WTC11 (cell line): Measurements from ENCODE around the gene TIMM44. TPM values are rescaled to one million over a fixed set of nuclear protein-coding genes. Genes with fewer than 3 reads are reported as not detected.

Experiments used
- ATAC-seq: fragments of 200-7000 bp; cut with Tn5 transposase; 2 replicates; pipeline ENCODE4 v1.10.0; 2021; ENCODE audit warnings: mild to moderate bottlenecking, moderate library complexity
- CTCF ChIA-PET: fragments of 300-600 bp; sonication (Branson Sonifier 250); formaldehyde crosslinking; loops from one replicate; lab custom pipeline; 2021; ENCODE audit warnings: antibody characterized with exemption; lab: Charles Lee
- POLR2A ChIA-PET: fragments of 350-600 bp; sonication (Branson Sonifier 250); formaldehyde crosslinking; loops from one replicate; lab custom pipeline; 2021; ENCODE audit warnings: antibody characterized with exemption; lab: Charles Lee
- DNase-seq: peaks from one replicate; pipeline ENCODE4 v3.0.0; 2021; ENCODE audit warnings: low spot score
- H3K27ac Mint-ChIP-seq: 2 replicates; pipeline ENCODE4 v1.8.0; 2021; ENCODE audit warnings: mixed read lengths
- H3K27me3 Mint-ChIP-seq: 2 replicates; pipeline ENCODE4 v1.8.0; 2021; ENCODE audit warnings: low read depth, mild to moderate bottlenecking, moderate library complexity, mixed read lengths
- H3K36me3 Mint-ChIP-seq: 2 replicates; pipeline ENCODE4 v1.8.0; 2021; ENCODE audit warnings: mixed read lengths
- H3K4me1 Mint-ChIP-seq: 2 replicates; pipeline ENCODE4 v1.8.0; 2022; ENCODE audit warnings: mixed read lengths
- H3K4me3 Mint-ChIP-seq: 2 replicates; pipeline ENCODE4 v1.8.0; 2021; ENCODE audit warnings: mild to moderate bottlenecking, moderate library complexity, mixed read lengths
- H3K9me3 Mint-ChIP-seq: 2 replicates; pipeline ENCODE4 v1.8.0; 2021; ENCODE audit warnings: mixed read lengths
- ATF3 ChIP-seq: sonication (generic); formaldehyde crosslinking; conservative IDR thresholded peaks from 2 replicates; pipeline ENCODE4 v1.8.1; 2022; ENCODE audit warnings: mild to moderate bottlenecking, missing genetic modification reagents
- CTCF ChIP-seq: fragments of 200-600 bp; IDR thresholded peaks from 2 replicates; pipeline ENCODE4 v1.8.0; 2022; ENCODE audit warnings: antibody characterized with exemption
- EMX1 ChIP-seq: fragments of 250-450 bp; sonication (Bioruptor Pico); IDR thresholded peaks from 2 replicates; pipeline ENCODE4 v1.8.0; 2021; ENCODE audit warnings: mild to moderate bottlenecking
- ESRRA ChIP-seq: sonication (generic); formaldehyde crosslinking; IDR thresholded peaks from 2 replicates; pipeline ENCODE4 v1.8.1; 2022; ENCODE audit warnings: mild to moderate bottlenecking, missing genetic modification reagents, borderline replicate concordance
- ETV6 ChIP-seq: sonication (generic); formaldehyde crosslinking; IDR thresholded peaks from 2 replicates; pipeline ENCODE4 v1.8.1; 2022; ENCODE audit warnings: mild to moderate bottlenecking, missing genetic modification reagents
- FOXJ3 ChIP-seq: sonication (generic); formaldehyde crosslinking; IDR thresholded peaks from 2 replicates; pipeline ENCODE4 v1.9.0; 2021; ENCODE audit warnings: missing genetic modification reagents, mild to moderate bottlenecking, borderline replicate concordance
- IRF1 ChIP-seq: sonication (generic); formaldehyde crosslinking; IDR thresholded peaks from 2 replicates; pipeline ENCODE4 v1.8.0; 2023; ENCODE audit warnings: missing genetic modification reagents
- PREB ChIP-seq: sonication (generic); formaldehyde crosslinking; IDR thresholded peaks from 2 replicates; pipeline ENCODE4 v1.8.1; 2022; ENCODE audit warnings: mild to moderate bottlenecking, missing genetic modification reagents, moderate library complexity, borderline replicate concordance
- TCF7 ChIP-seq: sonication (generic); formaldehyde crosslinking; IDR thresholded peaks from 2 replicates; pipeline ENCODE4 v1.8.0; 2022; ENCODE audit warnings: mild to moderate bottlenecking, low read depth, missing genetic modification reagents, moderate library complexity
- ZMAT4 ChIP-seq: fragments of 250-450 bp; sonication (Bioruptor Pico); IDR thresholded peaks from 2 replicates; pipeline ENCODE4 v1.9.0; 2021; ENCODE audit warnings: mild to moderate bottlenecking
- ZNF138 ChIP-seq: sonication (generic); formaldehyde crosslinking; conservative IDR thresholded peaks from 2 replicates; pipeline ENCODE4 v1.8.1; 2022; ENCODE audit warnings: mild to moderate bottlenecking, moderate library complexity, missing genetic modification reagents
- ZNF232 ChIP-seq: sonication (generic); formaldehyde crosslinking; IDR thresholded peaks from 2 replicates; pipeline ENCODE4 v1.8.0; 2022; ENCODE audit warnings: mild to moderate bottlenecking, missing genetic modification reagents
- ZNF263 ChIP-seq: sonication (generic); formaldehyde crosslinking; IDR thresholded peaks from 2 replicates; pipeline ENCODE4 v1.8.1; 2022; ENCODE audit warnings: low read depth, mild to moderate bottlenecking, moderate library complexity, missing genetic modification reagents
- ZNF416 ChIP-seq: fragments of 250-450 bp; sonication (Bioruptor Pico); IDR thresholded peaks from 2 replicates; pipeline ENCODE4 v1.9.0; 2021; ENCODE audit warnings: mild to moderate bottlenecking, inconsistent platforms
- ZNF671 ChIP-seq: fragments of 250-450 bp; sonication (Bioruptor Pico); IDR thresholded peaks from 2 replicates; pipeline ENCODE4 v1.8.0; 2021; ENCODE audit warnings: mild to moderate bottlenecking
- total RNA-seq: library from RNA; stranded (reverse); gene quantifications from 3 replicates; pipeline ENCODE4 v1.2.3, GENCODE V29; 2021
- TF ChIP-seq, protein P1 (sequence below): sonication (generic); formaldehyde crosslinking; IDR thresholded peaks from 2 replicates; pipeline ENCODE4 v1.8.1; 2023; ENCODE audit warnings: mild to moderate bottlenecking, missing genetic modification reagents, moderate library complexity
- TF ChIP-seq, protein P2 (sequence below): sonication (generic); formaldehyde crosslinking; IDR thresholded peaks from 2 replicates; pipeline ENCODE4 v1.8.0; 2023; ENCODE audit warnings: missing genetic modification reagents, mild to moderate bottlenecking, borderline replicate concordance
- TF ChIP-seq, protein P3 (sequence below): sonication (generic); formaldehyde crosslinking; IDR thresholded peaks from 2 replicates; pipeline ENCODE4 v1.8.1; 2023; ENCODE audit warnings: mild to moderate bottlenecking, missing genetic modification reagents, moderate library complexity

TIMM44 gene
- total RNA-seq, 1 experiment from 2014 or later, result 129 TPM

- TF ChIP-seq ATF3 (CRISPR knock-in tag) (no peak), CTCF (no peak), ZNF263 (no peak), ZNF138 (no peak), ZNF232 (CRISPR knock-in tag) (0 out of 2 replicates have a peak, but pooled peaks have one; percentile 17), ZNF416 (CRISPR knock-in tag) (peak; percentile 85), FOXJ3 (CRISPR knock-in tag) (no peak), ZNF671 (CRISPR knock-in tag) (peak; percentile 71; the same call in 1 of the 2 replicates), EMX1 (CRISPR knock-in tag) (0 out of 2 replicates have a peak, but pooled peaks have one; percentile 63)
- TF ChIP-seq, protein P1, sequence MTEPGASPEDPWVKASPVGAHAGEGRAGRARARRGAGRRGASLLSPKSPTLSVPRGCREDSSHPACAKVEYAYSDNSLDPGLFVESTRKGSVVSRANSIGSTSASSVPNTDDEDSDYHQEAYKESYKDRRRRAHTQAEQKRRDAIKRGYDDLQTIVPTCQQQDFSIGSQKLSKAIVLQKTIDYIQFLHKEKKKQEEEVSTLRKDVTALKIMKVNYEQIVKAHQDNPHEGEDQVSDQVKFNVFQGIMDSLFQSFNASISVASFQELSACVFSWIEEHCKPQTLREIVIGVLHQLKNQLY (CRISPR knock-in tag), result 0 out of 2 replicates have a peak, but pooled peaks have one; percentile 41
- TF ChIP-seq, protein P2, sequence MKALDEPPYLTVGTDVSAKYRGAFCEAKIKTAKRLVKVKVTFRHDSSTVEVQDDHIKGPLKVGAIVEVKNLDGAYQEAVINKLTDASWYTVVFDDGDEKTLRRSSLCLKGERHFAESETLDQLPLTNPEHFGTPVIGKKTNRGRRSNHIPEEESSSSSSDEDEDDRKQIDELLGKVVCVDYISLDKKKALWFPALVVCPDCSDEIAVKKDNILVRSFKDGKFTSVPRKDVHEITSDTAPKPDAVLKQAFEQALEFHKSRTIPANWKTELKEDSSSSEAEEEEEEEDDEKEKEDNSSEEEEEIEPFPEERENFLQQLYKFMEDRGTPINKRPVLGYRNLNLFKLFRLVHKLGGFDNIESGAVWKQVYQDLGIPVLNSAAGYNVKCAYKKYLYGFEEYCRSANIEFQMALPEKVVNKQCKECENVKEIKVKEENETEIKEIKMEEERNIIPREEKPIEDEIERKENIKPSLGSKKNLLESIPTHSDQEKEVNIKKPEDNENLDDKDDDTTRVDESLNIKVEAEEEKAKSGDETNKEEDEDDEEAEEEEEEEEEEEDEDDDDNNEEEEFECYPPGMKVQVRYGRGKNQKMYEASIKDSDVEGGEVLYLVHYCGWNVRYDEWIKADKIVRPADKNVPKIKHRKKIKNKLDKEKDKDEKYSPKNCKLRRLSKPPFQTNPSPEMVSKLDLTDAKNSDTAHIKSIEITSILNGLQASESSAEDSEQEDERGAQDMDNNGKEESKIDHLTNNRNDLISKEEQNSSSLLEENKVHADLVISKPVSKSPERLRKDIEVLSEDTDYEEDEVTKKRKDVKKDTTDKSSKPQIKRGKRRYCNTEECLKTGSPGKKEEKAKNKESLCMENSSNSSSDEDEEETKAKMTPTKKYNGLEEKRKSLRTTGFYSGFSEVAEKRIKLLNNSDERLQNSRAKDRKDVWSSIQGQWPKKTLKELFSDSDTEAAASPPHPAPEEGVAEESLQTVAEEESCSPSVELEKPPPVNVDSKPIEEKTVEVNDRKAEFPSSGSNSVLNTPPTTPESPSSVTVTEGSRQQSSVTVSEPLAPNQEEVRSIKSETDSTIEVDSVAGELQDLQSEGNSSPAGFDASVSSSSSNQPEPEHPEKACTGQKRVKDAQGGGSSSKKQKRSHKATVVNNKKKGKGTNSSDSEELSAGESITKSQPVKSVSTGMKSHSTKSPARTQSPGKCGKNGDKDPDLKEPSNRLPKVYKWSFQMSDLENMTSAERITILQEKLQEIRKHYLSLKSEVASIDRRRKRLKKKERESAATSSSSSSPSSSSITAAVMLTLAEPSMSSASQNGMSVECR (CRISPR knock-in tag), result no peak
Observed at GRCh38 chr19:7926021-7926726, 17.3 kb downstream of the TIMM44 start, which contains the start of gene CTXN1 (continued).

- no peaks in the 10 kb centered on the region for H3K36me3 Mint-ChIP-seq
- DNase-seq (peak; percentile 97), ATAC-seq (peak; percentile 36)
- H3K4me3 Mint-ChIP-seq, result peak overlapping the region; percentile 79
- ChIA-PET POLR2A (no interaction called here), CTCF (no interaction called here)
- no peak overlapping the region; the same call in 1 of the 2 replicates for H3K27ac Mint-ChIP-seq
- no peaks in the 10 kb centered on the region for H3K9me3 Mint-ChIP-seq
- peaks cover 4% of the 10 kb centered on the region; the same call in 1 of the 2 replicates for H3K4me1 Mint-ChIP-seq
- H3K27me3 Mint-ChIP-seq, result no peaks in the 10 kb centered on the region
- TF ChIP-seq ZMAT4 (CRISPR knock-in tag) (no peak), PREB (CRISPR knock-in tag) (0 out of 2 replicates have a peak, but pooled peaks have one; percentile 83), CTCF (peak; percentile 91), TCF7 (CRISPR knock-in tag) (peak; percentile 86; the same call in 1 of the 2 replicates), ESRRA (CRISPR knock-in tag) (peak; percentile 93), IRF1 (CRISPR knock-in tag) (peak; percentile 77; the same call in 1 of the 2 replicates), FOXJ3 (CRISPR knock-in tag) (no peak), ETV6 (CRISPR knock-in tag) (peak; percentile 94), ZNF138 (0 out of 2 replicates have a peak, but pooled peaks have one; percentile 29)
- TF ChIP-seq, protein P3, sequence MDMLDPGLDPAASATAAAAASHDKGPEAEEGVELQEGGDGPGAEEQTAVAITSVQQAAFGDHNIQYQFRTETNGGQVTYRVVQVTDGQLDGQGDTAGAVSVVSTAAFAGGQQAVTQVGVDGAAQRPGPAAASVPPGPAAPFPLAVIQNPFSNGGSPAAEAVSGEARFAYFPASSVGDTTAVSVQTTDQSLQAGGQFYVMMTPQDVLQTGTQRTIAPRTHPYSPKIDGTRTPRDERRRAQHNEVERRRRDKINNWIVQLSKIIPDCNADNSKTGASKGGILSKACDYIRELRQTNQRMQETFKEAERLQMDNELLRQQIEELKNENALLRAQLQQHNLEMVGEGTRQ (CRISPR knock-in tag), result peak; percentile 48
Observed at GRCh38 chr19:7925171-7925851, 18.2 kb downstream of the TIMM44 start.
